Renal pelvis (tissue), 4 donors: ENCODE data around the gene PARP1. TPM values are rescaled to one million over a fixed set of nuclear protein-coding genes. Genes with fewer than 3 reads are reported as not detected.

Experiments used
- DNase-seq: peaks from one replicate; pipeline ENCODE4 v3.0.0-alpha.2; 2013
- polyA plus RNA-seq, 3 donors: library from polyadenylated mRNA; unstranded; fragments of 120-200 nt; gene quantifications; one replicate each; pipeline ENCODE4 v1.2.1, GENCODE V29; 2013; ENCODE audit not compliant: insufficient read length in 3 of 3

PARP1 gene
- polyA plus RNA-seq, 3 donors = 119 to 139 (median 127) TPM

DNA sequence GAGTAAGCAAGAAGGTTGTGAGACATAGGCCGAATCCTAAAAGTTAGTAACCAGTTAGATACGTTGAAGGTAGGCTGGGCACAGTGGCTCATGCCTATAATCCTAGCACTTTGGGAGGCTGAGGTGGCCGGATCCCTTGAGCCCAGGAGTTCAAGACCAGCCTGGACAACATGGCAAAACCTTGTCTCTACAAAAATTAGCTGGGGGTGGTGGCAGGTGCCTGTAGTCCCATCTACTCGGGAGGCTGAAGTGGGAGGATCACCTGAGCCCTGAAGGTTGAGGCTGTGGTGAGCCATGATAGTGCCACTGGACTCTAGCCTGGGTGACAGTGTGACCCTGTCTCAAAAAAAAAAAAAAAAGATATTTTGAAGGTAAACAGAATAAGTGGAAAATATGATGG lies 1.5 kb upstream of the PARP1 start:
- no peak for DNase-seq

DNA sequence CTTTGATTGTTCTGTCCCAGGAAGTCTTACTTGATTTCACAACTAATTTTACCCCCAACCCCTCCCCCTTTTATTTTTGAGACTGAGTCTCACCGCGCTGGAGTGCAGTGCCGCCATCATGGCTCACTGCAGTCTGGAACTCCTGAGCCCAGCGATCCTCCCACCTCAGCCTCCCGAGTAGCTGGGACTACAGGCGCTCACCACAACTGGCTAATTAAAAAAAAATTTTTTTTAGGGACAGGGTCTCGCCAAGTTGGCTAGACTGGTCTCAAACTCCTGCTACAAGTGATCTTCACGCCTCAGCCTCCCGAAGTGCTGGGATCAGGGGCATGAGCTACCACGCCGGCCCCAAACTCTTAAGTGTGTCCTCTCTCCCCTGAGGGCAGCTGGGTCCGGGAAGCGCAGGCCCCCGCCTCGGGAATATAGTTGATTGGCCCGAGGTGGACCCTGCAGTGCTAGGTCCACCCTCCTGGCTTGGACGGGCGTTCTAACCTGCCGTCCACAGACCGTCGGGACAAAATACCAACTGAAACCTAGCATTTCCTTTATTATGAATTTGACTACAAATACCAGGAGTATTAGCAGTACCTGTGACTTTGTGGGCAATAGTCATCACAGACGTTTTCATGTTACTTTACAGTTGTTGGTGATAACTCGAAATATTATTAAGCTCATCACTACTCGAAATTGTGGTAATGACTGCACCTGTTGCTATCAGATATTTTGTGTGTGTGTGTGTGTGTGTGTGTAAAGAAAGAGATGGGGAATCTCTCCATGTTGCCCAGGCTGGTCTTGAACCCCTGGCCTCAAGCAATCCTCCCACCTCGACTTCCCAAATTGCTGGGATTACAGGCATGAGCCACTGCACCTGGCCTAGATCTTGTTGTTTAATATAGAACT lies 642 bp upstream of the PARP1 start:
- DNase-seq = no peak

DNA sequence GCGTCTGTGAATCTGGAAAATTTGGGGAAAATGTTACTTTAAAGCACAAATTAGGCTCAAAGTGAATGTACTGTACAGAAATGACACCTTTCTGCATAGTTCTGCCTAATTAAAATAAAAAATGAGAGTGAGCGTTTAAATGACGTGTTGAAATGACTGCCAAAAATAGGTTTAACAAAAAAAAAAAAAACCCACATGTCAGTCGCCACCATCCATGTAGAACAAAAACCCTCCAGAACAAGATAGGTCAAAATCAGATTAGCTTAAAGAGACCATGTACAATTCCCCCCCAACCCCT lies 745 bp downstream of the PARP1 start:
- DNase-seq = no peak

DNA sequence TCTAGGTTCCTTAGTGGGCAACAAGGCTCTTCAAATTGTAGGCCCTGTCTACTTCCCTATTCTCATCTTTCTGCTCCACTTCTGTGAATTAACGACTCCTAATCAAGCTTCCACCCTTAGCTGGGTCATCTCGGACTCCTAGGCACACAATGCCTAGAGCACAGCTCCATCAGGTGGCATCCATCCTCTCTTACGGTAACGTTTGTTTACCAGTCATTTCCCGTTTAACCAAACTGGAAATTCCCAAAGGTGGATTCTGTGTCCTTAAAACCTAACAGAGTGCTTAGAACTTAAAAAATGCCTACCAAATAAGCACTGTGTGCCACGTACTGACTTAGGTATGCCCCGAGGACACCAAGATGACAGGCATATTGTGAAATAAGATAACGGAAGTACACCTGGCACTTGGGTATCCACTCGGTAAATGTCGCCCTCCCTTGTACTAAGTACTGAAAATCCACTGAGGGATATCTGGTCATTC lies 1.5 kb downstream of the PARP1 start:
- DNase-seq = no peak

DNA sequence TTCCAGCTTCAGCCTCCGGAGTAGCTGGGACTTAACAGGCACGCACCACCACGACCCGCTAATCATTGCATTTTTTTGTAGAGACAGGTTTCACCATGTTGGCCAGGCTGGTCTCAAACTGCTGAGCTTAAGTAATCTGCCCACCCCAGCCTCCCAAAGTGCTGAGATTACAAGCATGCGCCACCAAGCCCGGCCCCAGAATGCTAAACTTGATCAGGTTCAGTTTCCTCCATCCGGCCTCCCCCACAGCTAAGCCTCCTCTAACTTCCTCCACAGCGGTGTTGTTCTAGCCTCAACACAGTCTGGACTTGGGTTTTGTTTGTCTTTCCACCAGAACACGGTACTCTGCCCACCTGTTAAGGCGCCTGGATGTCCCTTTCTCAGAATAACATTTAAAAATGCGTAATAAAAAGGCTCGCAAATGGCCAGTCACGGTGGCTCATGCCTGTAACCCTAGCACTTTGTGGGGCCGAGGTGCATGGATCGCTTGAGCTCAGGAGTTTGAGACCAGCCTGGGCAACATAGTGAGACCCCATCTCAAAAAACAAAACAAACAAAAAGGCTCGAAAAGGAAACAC lies 2.4 kb downstream of the PARP1 start:
- no peak for DNase-seq

DNA sequence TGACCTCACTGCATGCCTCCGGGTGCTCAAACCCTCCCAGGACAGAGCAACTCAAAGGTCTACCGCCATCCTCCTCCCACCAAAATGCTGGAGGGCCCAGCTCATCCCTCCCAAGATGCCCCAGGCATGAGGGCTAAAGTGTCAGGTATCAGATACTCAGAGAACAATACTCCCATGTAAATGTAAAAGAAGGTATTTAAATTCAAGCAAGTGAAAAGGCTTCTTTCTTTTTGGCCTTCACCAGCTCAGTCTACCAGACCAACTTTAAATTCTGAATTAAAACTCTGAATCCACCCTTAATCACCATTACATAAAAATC lies 3.0 kb downstream of the PARP1 start:
- DNase-seq = no peak

DNA sequence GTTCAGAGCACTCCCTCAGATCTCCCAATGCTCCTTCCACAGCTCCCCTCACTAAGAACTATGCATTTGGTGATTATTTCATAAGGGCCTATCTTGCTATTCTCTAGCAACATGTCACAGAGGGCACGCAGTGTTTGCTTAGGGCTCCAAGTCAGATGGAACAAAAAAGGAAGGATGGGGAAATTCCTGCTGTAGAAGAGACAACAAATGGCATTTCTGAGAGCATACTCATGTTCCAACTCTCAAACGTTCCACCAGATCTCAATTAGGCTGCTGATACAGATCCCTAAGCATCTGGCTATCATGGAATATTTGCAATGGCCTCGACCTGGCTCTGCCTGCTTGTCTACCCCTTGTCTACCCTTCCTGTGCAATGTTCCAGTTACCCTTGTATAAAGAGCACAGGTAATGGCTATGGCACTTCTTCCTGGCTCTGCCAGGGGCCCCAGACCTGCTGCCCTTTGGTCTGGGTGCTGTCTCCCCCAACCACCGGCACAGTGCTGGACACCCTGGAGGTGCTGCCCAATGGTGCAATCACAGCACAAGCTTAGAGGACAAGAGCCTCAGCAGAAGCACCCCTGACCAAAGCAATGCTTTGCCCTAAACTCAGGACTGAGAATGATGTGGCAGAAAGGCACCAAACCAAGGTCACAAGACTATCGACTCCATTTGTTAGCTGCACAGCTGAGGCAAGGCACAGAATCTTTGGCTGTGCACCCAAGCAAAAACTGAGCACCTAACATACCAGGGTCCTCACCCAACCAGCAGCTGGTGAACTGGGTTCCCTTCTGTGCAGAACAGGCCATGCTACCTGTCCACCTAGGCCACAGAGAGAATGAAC lies 3.6 kb downstream of the PARP1 start:
- no peak for DNase-seq

DNA sequence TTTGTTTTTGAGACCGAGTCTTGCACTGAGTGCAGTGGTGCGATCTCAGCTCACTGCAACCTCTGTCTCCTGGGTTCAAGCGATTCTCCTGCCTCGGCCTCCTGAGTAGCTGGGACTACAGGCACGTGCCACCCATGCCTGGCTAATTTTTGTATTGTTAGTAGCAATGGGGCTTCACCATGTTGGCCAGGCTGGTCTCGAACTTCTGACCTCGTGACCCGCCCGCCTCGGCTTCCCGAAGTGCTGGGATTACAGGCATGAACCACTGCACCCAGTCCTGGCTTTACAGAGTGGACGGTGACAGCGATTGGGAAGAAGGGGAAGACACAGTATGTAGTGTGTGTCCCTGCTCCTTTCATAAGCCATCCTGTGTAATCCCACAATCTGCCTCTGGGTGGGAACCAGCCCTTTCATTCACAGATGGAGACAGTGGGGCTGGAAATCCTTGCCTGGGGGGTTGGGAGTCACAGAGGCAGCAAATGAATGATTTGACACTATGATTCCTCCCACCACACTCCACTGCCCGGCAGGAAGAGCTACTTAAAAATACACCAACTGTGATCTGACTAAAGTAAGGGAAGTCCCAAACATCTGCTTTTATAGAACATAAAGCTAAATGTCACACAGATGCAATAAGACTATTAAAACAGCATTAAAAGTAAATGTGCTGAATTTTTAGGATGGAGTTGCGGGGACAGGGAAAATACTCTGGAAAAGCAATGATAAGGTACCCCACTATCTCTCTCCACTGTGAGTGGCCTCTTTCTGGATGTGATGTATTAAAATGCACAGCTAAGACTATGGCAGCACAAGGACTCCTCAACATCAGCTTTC lies 4.5 kb downstream of the PARP1 start:
- no peak for DNase-seq

DNA sequence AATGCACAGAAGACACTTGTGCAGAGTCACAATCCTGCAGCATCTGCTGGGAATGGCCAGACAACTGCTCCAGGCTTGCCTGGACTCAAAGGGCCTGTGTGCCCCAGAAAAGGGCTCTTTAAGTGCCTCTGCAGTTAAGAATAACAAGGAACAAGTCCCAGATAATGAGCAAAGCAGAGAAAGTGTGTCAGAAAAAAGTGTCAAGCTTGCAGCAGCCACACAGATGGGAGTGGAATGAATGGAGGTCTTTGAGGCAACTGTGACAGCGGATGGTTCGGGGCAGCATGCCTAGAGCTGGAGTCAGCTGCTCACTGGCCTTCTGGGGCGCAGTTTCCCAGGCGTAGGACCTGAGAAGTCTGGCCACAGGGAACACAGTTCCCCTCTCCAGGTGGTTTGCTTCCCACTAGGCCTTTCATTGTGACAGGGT lies 5.1 kb downstream of the PARP1 start:
- DNase-seq = no peak

DNA sequence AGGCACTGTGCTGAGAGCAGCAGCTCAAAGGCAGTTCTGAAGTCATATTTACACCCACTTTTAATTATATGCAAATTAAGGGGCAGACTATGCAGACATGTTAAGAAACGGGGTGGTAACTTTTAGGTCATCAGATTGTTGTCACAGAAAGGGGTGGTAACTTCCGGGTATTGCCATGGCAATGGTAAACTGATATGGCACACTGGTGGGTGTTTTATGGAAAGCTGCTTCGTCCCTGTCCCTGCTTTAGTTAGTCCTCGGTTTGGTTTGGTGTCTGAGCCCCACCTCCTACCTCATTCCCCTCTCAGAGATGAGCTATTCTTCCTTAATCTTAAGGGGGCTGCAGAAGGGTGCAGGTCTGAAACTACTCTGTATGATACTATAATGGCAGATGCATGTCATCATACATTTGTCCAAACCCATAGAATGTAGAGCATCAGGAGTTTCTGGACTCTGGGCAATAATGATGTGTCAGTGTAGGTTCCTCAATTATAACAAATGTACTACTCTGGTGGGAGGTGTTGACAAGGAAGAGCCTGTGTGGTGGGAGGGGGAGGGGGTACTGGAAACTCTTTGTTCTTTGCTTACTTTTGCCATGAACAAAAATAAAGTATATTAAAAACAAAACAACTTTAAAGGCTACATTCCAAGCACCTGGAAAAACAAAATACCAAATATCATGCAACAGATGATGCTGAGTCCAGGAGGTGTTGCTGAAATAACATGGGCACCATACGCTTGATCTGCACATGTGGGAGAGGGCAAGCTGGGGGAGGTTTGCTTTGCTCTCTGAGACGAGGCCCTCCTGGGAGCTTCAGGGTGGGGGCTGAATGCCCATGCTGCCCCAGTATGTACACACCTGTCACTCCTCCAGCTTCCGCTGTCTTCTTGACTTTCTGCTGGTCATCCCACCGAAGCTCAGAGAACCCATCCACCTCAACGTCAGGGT lies 6.3 kb downstream of the PARP1 start:
- no peak for DNase-seq

DNA sequence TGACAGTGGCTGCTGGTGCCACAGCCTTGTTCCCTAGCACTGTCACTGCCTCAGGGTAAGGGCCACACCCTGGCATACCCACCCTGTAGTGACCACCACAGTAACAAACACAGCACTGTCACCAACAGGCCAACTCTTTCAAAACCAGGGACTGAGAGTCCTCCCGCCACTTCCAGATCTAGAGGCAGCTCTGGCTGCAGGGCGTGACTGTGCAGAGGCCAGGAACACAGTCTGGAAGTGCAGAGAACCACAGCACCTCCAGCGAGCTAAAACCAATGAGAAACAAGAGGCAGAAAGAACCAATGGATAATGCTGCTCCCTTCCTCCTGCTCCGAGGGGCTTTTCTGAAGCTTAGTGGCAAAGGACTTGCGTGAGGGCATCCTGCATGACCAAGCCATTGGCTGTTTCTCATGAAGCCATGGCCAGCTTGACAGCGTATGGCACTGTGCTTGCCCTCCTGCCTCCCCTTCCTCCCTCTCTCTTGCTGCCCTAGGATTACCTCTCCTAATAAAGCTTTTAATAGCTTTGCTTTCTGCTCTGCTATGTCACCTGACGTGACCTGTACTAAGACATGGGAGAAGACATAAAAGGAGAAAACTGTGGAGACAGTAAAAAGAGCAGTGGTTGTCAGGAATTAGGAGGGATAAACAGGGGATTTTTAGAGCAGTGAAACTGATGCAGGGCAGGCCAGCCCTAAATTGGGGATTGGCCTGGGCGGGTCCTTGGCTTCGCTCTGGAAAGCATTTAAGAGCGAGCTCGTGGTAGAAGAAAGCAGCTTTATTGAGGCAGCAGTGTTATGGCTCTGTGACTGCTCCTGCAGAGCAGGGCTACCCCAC lies 7.2 kb downstream of the PARP1 start:
- DNase-seq = no peak

DNA sequence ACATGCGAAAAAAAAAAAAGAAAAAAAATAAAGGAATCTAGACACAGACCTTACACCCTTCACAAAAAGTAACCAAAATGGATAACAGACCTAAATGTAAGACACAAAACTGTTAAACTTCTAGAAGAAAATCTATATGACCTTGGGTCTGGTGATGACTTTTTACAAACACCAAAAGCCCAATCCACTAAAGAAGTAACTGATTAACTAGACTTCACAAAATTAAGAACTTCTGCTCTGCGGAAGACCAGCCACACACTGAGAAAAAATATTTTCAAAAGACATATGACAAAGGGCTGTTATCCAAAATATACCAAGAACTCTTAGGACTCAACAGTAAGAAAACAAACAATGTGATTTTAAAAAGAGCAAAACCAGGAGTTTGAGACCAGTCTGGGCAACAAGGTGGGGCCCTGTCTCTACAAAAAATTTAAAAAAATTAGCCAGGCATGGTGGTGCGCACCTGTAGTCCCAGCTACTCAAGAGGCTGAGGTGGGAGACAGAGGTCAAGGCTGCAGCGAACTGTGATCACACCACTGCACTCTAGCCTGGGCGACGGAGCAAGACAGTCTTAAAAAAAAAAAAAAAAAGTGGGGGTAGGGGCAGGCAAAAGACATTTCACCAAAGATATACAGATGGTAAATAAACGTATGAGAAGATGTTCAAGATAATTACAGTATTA lies 9.8 kb downstream of the PARP1 start:
- no peak for DNase-seq

DNA sequence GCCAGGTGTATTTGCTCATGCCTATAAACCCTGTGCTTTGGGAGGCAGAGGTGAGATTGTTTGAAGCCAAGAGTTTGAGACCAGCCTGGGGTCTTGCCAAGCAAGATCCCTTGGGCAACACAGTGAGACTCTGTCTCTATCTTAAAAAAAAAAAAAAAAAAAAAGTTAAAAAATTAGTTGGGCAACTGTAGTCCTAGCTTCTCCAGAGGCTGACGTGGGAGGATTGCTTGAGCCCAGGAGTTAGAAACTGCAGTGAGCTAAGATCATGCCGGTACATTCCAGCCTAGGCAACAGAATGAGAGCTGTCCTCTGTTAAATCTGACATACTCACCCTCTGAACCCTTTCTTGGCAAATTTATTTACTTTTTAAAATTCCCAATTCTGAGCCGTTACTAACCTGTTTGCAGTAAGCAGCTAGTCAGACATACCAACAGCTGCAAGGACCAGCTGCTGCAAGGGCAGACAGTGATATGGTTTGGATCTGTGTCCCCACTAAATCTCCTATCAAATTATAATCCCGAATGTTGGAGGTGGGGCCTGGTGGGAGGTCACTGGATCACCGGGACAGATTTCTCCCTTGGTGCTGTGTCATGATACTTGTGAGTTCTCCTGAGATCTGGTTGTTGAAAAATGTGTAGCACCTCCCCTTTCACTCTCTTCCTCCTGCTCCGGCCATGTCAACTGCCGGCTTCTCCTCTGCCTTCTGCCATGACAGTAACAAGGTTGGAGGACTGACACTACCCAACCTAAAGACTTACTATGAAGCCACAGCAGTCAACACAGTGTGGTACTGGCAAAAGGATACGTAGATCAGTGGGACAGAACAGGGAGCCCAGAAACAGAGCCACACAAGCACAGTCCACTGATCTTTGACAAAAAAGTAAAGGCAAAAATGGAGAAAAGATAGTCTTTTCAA lies 10.6 kb downstream of the PARP1 start:
- no peak for DNase-seq

DNA sequence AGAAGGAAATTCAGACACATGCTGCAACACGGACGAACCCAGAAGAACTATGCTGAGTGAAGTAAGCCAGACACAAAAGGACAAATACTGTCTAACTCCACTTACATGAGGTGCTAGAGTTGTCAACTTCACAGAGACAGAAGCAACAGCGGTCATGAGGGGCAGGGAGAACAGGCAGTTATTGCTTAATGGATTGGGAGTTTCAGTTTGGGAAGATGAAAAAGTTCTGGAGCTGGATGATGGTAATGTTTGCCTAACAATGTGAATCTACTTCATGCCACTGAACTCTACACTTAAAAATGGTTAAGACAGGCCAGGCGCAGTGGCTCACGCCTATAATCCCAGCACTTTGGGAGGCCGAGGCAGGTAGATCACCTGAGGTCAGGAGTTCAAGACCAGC lies 12.1 kb downstream of the PARP1 start:
- DNase-seq = no peak

DNA sequence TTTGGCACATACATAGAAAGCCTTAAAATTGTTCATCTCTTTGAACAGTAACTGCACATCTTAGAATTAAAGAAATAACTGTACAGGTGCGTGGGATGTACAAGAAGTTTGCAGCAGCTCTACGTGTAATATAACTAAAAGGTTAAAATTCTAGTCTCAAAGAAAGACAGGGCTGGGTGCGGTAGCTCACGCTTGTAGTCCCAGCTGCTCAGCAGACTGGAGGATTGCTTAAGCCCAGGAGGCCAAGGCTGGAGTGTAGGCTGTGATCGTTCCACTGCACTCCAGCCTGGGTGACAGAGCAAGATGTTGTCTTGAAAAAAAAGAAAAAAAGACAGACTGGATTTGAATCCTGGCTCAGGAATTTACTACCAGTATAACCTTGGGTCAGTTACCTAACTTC lies 13.4 kb downstream of the PARP1 start:
- DNase-seq = no peak

DNA sequence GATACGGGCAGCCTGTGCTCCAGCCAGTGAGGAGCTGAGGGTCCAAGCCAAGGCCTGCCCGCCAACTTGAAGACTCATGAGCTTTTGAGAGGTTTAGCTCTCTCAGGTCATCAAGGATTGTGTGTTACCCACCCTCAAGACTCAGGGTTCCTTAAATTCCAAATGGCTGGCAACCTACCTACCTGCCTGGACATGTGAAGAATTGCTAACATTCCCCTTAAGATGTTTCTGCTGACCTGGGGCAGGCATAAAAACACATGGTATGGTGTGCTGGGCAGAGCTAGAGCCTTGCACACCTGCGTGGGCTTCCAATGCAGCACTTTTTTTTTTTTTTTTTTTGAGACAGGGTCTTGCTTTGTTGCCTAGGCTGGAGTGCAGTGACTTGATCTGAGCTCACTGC lies 17.2 kb downstream of the PARP1 start:
- DNase-seq = no peak

DNA sequence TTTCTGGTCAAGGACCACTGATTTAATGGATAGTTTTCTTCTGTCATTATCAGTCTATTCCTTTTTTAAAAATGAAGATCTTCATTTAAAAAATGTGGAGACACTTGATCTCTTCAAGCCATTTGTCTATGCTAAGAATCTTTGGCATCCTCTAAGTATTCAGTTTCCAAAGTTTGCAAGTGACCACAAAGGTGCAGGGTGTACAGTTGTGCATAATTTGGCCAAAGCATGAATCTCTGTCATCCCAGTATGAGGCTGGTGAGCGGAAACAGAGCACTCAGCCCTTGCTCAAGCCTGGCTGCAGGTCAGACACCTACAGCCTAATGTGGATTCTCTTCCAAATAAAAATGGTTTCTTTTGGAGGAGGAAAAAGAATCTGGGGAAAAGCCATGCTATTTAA lies 19.8 kb downstream of the PARP1 start:
- no peak for DNase-seq

DNA sequence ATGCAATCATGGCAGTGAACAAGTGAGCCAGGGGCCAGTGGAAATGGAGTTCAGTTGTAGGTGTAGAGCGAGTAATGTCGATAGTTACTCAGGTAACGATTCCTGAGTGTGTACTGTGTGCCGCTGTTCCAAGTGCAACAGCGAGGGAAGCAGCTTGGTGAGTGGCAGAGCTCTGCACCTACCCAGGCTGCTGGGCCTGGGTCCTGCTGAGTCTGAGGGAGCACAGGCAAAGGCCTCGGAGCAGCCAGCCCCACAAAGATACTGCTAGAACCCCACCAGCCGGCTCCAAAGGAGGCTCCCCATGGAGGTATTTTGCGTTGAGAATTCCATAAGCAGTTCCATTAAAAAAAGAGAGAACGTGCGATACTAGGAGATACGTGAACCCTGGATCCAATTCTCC lies 23.2 kb downstream of the PARP1 start:
- no peak for DNase-seq
